GM19043 (cell line): Measurements from ENCODE around the gene RBMS3.

Experiments used
- ATAC-seq: cut with Tn5 transposase; IDR thresholded peaks from one replicate; pipeline ENCODE4 v1.9.1; 2021; ENCODE audit warnings: low read depth; ENCODE audit not compliant: unreplicated experiment

Gene RBMS3

GRCh38 chr3:29274667-29275066 lies 6.2 kb upstream of the RBMS3 start:
- ATAC-seq, result no peak

- no peak for ATAC-seq
These were observed 5.6 kb upstream of the RBMS3 start for GRCh38 chr3:29275309-29275708.

- no peak for ATAC-seq
These were observed 3.6 kb upstream of the RBMS3 start for GRCh38 chr3:29277249-29277648.

- no peak for ATAC-seq
These were observed 1.6 kb upstream of the RBMS3 start for GRCh38 chr3:29279286-29279685.

- no peak for ATAC-seq
These were observed 1.1 kb upstream of the RBMS3 start for GRCh38 chr3:29279806-29280205.

GRCh38 chr3:29281094-29281343 lies 148 bp downstream of the RBMS3 start:
- ATAC-seq, result no peak

- ATAC-seq, result peak; percentile 35
These were observed 722 bp downstream of the RBMS3 start for GRCh38 chr3:29281344-29282241.

DNA sequence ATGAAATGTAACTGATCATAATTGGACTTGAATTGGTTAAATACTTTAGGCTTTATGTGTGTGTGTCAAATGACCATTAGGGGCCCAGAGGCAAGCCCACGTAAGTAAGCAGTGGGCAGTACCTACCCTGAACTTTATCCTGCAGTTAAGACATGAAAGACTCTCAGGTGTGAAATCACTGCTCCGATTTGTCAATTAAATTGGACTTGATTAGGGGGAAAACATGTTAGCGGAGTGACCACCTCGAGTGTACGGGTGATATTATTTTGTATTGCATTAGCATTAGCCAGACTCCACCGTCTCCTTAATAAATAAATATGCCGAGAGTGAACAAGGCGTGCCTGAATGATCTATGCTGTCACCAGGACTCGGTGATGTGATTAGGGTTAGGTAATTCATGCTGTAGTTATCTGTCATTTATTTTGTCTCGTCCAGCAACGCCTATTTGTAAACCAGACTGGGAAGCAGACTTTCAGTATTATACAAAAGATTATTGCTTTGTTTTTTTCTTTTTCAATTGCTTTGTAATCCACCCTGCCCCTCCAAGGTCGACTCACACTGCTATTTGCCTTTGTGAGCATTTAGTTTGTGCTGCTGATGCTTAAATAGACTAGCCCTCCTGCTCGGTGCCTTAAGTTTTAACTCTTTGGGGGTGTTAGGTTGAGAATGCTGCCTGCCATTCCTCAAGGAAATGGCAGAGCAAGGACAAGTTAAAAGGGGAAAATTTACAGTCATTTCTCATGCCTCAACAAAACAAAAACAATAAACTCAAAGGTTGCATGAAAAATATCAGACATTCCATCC lies 1.8 kb downstream of the RBMS3 start:
- no peak for ATAC-seq

DNA sequence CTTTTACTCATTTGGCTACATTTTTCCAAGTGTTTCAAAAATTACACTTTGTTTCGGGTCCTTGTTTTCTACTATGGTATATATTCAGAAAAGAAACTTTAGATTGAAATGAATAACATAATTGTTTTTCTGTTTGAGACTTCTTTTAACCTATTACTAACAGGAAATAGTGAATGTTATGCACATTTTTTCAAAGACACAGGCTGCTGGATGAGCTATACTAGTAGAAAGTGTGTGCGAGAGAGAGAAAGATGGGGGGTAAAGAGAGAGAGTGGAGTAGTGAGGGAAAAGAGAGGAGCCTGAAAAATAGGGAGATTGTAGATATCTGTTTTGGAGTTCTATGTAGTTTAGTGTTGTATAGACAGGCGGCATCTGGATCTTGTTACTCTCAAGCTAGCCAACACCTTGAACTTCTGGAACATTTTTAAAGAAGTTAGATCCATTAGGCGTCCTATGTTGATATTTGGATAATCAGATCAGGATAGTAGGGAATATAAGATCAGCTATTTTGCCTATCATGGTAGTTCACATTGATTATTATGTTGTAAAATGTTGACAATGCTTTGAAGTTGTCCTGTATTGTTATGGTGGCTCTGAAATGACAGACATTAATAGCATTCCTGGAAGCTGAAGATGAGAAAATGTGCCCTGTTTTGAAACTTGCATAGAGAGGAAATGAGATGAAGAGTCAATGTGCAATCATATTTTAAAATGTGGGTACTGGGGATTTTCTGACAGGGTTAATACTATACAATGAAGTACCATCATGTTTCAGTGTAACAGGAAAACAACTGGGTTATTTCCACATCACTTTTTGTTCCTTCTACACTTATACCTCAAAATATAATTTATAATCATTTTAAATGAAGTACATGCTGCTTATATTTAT lies 2.6 kb downstream of the RBMS3 start:
- ATAC-seq, result no peak

DNA sequence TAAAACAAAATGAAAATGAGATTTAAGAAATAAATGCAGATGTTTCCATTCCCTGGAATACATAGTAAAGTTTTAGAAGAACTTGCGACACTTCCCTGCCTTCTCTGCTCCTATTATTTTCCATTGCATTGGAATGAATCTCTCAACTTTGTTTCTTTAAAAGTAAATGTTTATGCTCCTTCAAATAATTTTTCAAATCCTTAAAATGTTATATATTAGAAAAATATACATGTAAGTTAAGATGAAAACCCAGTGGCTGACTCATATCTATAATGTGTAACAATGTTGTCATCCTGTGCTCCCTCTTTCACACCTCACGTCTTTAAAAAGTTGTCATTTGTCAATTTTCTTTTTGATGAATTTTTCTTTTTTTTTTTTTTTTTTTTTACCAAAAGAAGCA lies 3.6 kb downstream of the RBMS3 start:
- ATAC-seq, result no peak

- no peak for ATAC-seq
These were observed 4.7 kb downstream of the RBMS3 start for GRCh38 chr3:29285471-29286071.

DNA sequence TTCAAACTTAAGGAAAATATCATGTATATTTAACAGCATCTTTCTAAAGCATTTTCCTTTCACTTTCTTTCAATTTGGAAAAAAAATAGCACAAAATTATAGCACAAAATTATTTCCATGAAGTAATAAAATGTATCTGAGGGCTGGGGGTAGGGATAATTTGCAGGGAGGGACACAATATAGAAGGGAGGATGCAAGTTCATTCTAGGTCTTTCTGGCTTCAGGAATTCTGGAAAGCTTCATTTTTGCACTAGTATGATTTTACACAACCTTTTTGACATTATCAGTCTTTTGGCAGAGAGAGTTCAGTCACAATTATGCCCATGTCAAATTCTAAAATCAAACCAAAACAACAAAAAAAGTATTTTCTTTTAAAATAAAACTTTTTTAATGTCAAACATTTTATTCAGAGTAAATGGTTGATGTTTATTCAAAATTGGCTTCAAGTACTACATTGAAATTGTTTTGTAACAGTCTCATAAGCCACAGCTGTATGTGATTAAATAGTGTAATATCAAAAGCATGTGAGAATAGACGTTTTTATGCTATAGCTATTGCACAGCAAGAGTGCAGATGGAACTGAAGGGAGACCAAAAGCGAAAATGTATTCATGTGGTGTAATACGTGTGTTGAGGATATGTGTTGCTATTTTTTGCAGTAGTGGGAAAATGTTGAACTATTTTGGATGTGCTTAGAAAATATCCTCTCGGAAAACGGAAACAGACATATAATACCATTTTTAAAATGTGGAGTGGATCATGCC lies 5.8 kb downstream of the RBMS3 start:
- ATAC-seq, result no peak

GRCh38 chr3:29290596-29290995 lies 9.7 kb downstream of the RBMS3 start:
- ATAC-seq, result no peak

DNA sequence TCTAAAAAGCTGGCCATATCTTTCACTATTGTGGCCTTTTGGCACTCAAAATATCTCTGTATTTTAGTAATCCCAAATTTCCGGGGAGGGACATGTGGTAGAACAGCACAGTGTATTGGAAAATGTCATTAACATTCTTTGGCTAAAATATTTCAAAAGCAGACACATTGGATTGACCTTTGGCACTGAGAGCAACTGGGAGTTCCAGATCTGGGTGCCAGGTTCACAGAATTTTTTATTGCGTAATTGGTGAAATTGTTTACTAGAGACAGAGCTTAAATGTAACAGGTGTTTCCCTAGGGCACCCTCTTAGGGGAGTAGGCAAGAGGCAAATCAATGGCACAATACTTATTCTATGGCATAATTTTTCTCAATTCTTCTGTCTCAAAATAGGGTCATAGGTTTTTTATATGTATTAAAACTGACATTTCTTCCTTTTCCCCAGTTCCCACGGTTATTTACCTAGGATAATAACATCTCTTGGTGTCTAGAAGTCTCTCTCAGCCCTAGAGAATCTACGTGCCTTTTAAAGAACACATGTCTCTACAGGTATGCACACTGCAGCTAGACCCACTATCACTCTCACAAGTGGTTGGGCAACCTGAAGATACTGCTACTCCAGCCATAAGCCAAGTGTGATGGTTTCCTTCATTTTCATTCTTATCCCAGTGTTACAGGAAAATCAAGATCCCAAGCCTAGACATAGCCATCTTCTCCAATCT lies 10.6 kb downstream of the RBMS3 start:
- ATAC-seq, result no peak

DNA sequence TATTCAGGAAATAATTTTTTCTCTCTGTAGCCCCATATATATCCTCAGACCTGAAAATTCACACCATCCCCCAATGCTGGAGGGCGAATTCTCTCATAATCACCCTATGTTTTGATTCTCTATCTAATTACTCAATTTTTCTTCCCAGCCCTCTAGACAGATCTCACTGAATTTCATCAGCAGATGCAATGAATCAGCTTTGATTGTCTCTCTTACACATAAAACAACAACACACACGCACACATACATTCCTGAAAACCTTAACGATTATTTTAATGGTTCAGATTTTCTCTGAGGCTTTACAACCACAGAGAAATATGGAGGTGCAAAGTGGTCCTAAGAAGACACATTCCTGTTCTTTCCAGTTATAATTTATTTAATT lies 11.1 kb downstream of the RBMS3 start:
- no peak for ATAC-seq

DNA sequence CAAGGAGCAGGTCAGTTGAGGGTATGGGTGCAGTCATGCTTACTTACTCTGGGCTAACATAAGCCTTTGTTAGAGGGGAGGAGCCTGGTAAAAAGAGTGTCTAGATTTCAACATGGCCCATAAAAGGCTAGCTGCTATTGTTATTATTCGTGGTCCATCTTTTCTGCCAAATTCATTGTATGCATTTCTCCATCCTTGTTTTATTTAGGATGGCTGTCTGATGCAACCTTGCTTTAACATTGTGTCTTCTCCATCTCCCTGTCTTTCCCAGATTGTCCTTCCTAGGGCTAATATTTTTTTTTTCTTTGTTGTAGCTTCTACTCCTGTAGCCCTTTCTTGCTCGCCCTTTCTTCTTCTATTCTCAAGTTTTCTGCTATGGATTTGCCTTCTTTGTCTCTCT lies 12.6 kb downstream of the RBMS3 start:
- no peak for ATAC-seq

DNA sequence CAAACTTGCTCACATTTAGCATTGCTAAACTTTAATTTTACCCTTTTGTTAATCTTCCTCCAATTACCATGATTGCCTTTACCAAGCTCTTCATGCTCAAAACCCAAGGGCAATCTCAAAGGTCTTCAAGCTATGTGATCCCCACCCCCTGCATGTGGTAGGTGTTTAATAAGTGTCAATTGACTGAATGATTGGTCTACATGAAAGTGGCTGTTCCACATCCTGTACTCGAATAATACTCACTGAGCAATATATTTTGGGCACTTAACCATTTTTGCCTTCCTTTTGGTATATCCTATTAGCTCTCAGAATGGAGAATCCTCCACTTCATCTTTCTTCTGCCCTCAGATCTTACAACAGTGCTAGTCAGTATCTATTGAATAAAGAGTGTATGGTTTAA lies 17.1 kb downstream of the RBMS3 start:
- no peak for ATAC-seq

GRCh38 chr3:29301332-29302019 lies 20.6 kb downstream of the RBMS3 start:
- ATAC-seq, result no peak

DNA sequence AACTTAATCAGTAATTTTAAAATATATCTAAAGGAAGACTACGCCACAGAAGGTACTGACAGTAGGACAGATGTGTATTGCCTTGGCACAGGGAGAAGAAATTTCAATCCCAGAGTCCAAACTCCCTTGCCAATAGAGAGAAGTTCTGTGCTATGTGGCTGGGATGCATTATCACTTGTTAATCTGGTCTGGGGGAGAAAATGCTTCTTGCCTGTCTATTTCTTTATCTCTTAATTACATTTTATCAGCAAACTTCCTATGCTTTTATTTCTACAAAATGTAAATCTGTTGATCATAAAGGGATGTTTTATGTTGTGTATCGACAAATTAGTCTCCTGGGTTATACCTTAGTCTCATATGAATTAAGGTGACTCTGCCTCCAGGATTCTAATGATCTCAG lies 21.7 kb downstream of the RBMS3 start:
- no peak for ATAC-seq
